Measurements from ENCODE around the gene SUGP2. TPM values are rescaled to one million over a fixed set of nuclear protein-coding genes. Genes with fewer than 3 reads are reported as not detected.

SUGP2 gene
- total and polyA plus RNA-seq, 9 donors, result 27.0 to 81.9 (median 53.7) TPM

- Histone ChIP-seq H3K9me3 (no peaks in the 10 kb centered on the region), H3K4me1 (ENCODE audit: insufficient read depth) (peaks cover 3% of the 10 kb centered on the region), H3K27me3 (no peaks in the 10 kb centered on the region), H3K27ac (no peak overlapping the region), H3K36me3 (no peaks in the 10 kb centered on the region), H3K4me3 (no peak overlapping the region)
- intact Hi-C loops (cut with DNase I), result no loop called here
- 93 to 94% (median 93%) methylated on average over 8 of the region's 8 CpGs for WGBS, 3 donors
- TF ChIP-seq POLR2A (IDR thresholded peaks at IDR 0.05) (no peak), CTCF (IDR thresholded peaks at IDR 0.05) (no peak), EP300 (IDR thresholded peaks at IDR 0.05) (no peak)
- DNase-seq, result no peak
These were observed 35.0 kb downstream of the SUGP2 start for GRCh38 chr19:18998276-18998675.

GRCh38 chr19:18996796-18997394 is 36.4 kb downstream of the SUGP2 start:
- WGBS, 3 donors, result 69 to 75% (median 69%) methylated on average over 6 of the region's 6 CpGs
- intact Hi-C loops (cut with DNase I), result no loop called here
- no peak overlapping the region for H3K4me3 ChIP-seq
- H3K36me3 ChIP-seq, result no peaks in the 10 kb centered on the region
- H3K27me3 ChIP-seq, result no peaks in the 10 kb centered on the region
- no peak overlapping the region for H3K27ac ChIP-seq
- peaks cover 3% of the 10 kb centered on the region for H3K4me1 ChIP-seq (ENCODE audit: insufficient read depth)
- DNase-seq, result no peak
- TF ChIP-seq POLR2A (IDR thresholded peaks at IDR 0.05) (no peak), CTCF (IDR thresholded peaks at IDR 0.05) (no peak), EP300 (IDR thresholded peaks at IDR 0.05) (no peak)
- H3K9me3 ChIP-seq, result no peaks in the 10 kb centered on the region

- Histone ChIP-seq H3K27ac (no peak overlapping the region), H3K36me3 (no peaks in the 10 kb centered on the region), H3K9me3 (no peaks in the 10 kb centered on the region), H3K4me1 (ENCODE audit: insufficient read depth) (peaks cover 3% of the 10 kb centered on the region), H3K27me3 (no peaks in the 10 kb centered on the region), H3K4me3 (no peak overlapping the region)
- intact Hi-C loops (cut with DNase I), result no loop called here
- TF ChIP-seq CTCF (IDR thresholded peaks at IDR 0.05), result no peak
- TF ChIP-seq EP300 (IDR thresholded peaks at IDR 0.05), result no peak
- TF ChIP-seq POLR2A (IDR thresholded peaks at IDR 0.05), result no peak
- no peak for DNase-seq
- WGBS, 3 donors, result 74 to 84% (median 78%) methylated on average over 10 of the region's 10 CpGs
These were observed 37.0 kb downstream of the SUGP2 start for GRCh38 chr19:18996351-18996750.

GRCh38 chr19:18995804-18996241 is 37.5 kb downstream of the SUGP2 start:
- no peak for TF ChIP-seq POLR2A (IDR thresholded peaks at IDR 0.05)
- no peak for TF ChIP-seq EP300 (IDR thresholded peaks at IDR 0.05)
- no peak for TF ChIP-seq CTCF (IDR thresholded peaks at IDR 0.05)
- Histone ChIP-seq H3K36me3 (no peaks in the 10 kb centered on the region), H3K27ac (no peak overlapping the region), H3K4me3 (no peak overlapping the region), H3K9me3 (no peaks in the 10 kb centered on the region), H3K4me1 (ENCODE audit: insufficient read depth) (peaks cover 3% of the 10 kb centered on the region), H3K27me3 (no peaks in the 10 kb centered on the region)
- intact Hi-C loops (cut with DNase I), result no loop called here
- WGBS, 3 donors, result 3 to 11% (median 10%) methylated on average over 5 of the region's 5 CpGs
- peak in 4 of 5 donors; percentile 45 to 73 (median 54) for DNase-seq
